H1 (cell line): ENCODE data around the gene OPN3. TPM values are rescaled to one million over a fixed set of nuclear protein-coding genes. Genes with fewer than 3 reads are reported as not detected.

Experiments used
- BRCA1 ChIP-seq: IDR thresholded peaks from 2 replicates; pipeline ENCODE4 v1.6.1; 2012; ENCODE audit warnings: low read depth, low read length, improper control_type of control experiment
- CEBPB ChIP-seq: IDR thresholded peaks from 2 replicates; pipeline ENCODE4 v1.6.1; 2012; ENCODE audit warnings: low read depth, low read length
- CREB1 ChIP-seq: IDR thresholded peaks from 2 replicates; pipeline ENCODE4 v1.6.1; 2012; ENCODE audit warnings: inconsistent platforms
- EZH2 ChIP-seq: fragments of 200-600 bp; sonication (generic); IDR thresholded peaks from 2 replicates; pipeline ENCODE4 v1.7.1; 2012; ENCODE audit warnings: low read depth, mild to moderate bottlenecking, moderate library complexity, low read length, inconsistent platforms; ENCODE audit not compliant: severe bottlenecking
- KDM1A ChIP-seq: fragments of 200-600, 300-600 bp; sonication (generic); IDR thresholded peaks from 2 replicates; pipeline ENCODE4 v1.7.1; 2016; ENCODE audit warnings: mild to moderate bottlenecking, low read length, borderline replicate concordance
- NANOG ChIP-seq: IDR thresholded peaks from 2 replicates; pipeline ENCODE4 v1.6.1; 2011; ENCODE audit warnings: low read length, low read depth, mild to moderate bottlenecking, inconsistent platforms; ENCODE audit not compliant: insufficient read depth, poor library complexity, severe bottlenecking
- POLR2AphosphoS5 ChIP-seq: IDR thresholded peaks from 2 replicates; pipeline ENCODE4 v1.6.1; 2011; ENCODE audit warnings: low read depth, low read length
- RNF2 ChIP-seq: fragments of 200-900, 300-1000 bp; sonication (generic); IDR thresholded peaks from 2 replicates; pipeline ENCODE4 v1.7.1; 2016; ENCODE audit warnings: borderline replicate concordance, low read depth, mild to moderate bottlenecking, antibody characterized with exemption, low read length; ENCODE audit not compliant: poor library complexity, severe bottlenecking; ENCODE audit errors: missing control alignments
- SIRT6 ChIP-seq: IDR thresholded peaks from one replicate; pipeline ENCODE4 v1.7.1; 2012; ENCODE audit warnings: low read length, inconsistent platforms
- TBP ChIP-seq: IDR thresholded peaks from 2 replicates; pipeline ENCODE4 v1.6.1; 2011; ENCODE audit warnings: low read depth, low read length, improper control_type of control experiment
- TEAD4 ChIP-seq: IDR thresholded peaks from 2 replicates; pipeline ENCODE4 v1.6.1; 2012; ENCODE audit warnings: low read depth, low read length, inconsistent platforms, mixed read lengths
- polyA plus RNA-seq, 7 experiments: library from polyadenylated mRNA; depleted of rRNA in 3 of 7; stranded (reverse) in 5 of 7; unstranded in 2 of 7; fragments of >200 nt in 5 of 7; fragments of 200-250 nt in 2 of 7; gene quantifications; 1 replicate in 5 of 7; 2 replicates in 1 of 7; 4 replicates in 1 of 7; pipeline versions ENCODE4 v1.2.1 to v1.2.3, GENCODE V29; 2011 to 2013; ENCODE audit warnings: missing spikeins in 2 of 7, mixed read lengths in 2 of 7
- total RNA-seq: library from RNA; stranded (reverse); fragmentation: NEBNext Ultra II Directional; extraction: Animal tissue kit (Norgen Biotek cat#: 25700); gene quantifications from 2 replicates; pipeline ENCODE4 v1.2.1, GENCODE V29; 2021
- TF ChIP-seq, protein P1 (sequence below): IDR thresholded peaks from 2 replicates; pipeline ENCODE4 v1.6.1; 2012; ENCODE audit warnings: low read length, inconsistent platforms

Gene OPN3
- total and polyA plus RNA-seq, 2 of the 8 experiments (the other 6 are each of a cell fraction or from before 2014, with no cell fraction given), result 8.8 to 19.4 TPM

DNA sequence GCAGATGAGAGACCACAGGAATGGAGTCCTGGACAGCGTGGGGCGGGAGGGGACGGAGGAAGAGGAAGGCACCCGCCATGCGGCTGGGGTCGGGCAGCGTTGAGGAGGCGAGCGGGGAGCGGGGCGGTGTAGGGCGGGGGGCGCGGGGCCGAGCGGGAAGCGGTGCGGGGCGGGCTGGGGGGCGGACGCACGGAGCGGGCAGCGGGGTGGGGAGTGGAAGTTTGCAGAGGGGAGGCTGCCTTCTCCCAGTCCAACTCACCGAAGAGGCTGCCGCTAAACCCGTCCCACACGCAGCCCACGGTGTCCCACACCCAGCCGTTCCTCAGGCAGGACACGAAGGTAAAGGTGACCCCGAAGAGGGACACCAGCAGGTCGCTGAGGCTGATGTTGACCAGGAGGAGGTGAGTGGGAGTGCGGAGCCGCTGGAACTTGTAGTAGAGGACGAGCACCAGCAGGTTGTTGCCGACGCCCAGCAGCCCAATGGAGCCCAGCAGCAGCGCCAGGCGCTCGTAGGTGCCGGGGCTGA is 483 bp downstream of the OPN3 start (continued):
- TF ChIP-seq NANOG (no peak), KDM1A (no peak), EZH2 (no peak), TEAD4 (no peak), BRCA1 (no peak), RNF2 (no peak), CEBPB (no peak), POLR2AphosphoS5 (peak; percentile 84), SIRT6 (no peak), CREB1 (no peak), TBP (no peak; the same call in 1 of the 2 replicates)
- TF ChIP-seq, protein P1, sequence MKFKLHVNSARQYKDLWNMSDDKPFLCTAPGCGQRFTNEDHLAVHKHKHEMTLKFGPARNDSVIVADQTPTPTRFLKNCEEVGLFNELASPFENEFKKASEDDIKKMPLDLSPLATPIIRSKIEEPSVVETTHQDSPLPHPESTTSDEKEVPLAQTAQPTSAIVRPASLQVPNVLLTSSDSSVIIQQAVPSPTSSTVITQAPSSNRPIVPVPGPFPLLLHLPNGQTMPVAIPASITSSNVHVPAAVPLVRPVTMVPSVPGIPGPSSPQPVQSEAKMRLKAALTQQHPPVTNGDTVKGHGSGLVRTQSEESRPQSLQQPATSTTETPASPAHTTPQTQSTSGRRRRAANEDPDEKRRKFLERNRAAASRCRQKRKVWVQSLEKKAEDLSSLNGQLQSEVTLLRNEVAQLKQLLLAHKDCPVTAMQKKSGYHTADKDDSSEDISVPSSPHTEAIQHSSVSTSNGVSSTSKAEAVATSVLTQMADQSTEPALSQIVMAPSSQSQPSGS, result no peak
